EH (cell line): ENCODE measurements around the gene MYL5.
"Not testable (repeated sequence)": the region's sequence is repeated elsewhere in the genome, so short reads cannot be mapped to it uniquely, and the experiment has no call there.

Experiments
- DNase-seq: peaks from one replicate; pipeline ENCODE4 v3.0.0-alpha.2; 2015; ENCODE audit warnings: low read depth

Gene MYL5

GRCh38 chr4:636628-637159 lies 37.6 kb upstream of the MYL5 start:
- DNase-seq = no peak

DNA sequence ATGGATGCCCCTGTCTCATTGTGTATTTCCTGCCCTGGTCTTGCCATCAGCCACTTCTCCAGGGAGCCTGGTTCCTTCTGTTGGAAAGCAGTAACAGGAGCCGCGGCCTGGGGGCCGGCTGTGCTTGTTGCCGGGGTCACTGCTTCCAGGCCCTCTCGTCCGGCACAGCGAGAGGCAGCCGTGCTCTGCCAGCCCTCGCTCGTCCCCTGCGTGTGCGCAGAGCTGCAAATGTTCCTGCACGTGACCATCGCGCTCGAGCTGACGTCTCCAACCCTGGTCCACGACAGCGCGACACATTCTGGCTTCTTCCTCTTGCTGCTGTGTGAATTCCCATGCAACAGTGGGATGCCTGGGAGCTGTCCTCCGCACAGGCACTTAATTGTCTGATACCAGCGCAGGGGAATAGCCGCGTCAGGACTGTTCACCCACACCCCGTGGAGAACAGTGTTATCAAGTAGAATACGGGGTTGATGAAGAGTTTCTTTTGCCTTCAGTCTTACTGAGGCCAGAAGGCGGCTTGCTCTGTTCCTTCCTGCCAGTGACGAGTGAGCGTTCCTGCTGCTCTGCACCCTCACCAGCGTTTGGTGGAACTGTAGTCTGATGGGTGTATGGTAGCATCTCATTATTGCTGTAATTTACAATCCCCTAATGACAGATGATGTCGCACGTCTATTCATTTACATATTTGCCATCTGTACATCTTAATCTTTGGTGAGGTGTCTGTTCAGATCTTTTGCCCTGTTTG lies 36.6 kb upstream of the MYL5 start:
- DNase-seq = no peak

- not testable (repeated sequence) for DNase-seq
Measured at GRCh38 chr4:642366-642765, 32.0 kb upstream of the MYL5 start.

DNA sequence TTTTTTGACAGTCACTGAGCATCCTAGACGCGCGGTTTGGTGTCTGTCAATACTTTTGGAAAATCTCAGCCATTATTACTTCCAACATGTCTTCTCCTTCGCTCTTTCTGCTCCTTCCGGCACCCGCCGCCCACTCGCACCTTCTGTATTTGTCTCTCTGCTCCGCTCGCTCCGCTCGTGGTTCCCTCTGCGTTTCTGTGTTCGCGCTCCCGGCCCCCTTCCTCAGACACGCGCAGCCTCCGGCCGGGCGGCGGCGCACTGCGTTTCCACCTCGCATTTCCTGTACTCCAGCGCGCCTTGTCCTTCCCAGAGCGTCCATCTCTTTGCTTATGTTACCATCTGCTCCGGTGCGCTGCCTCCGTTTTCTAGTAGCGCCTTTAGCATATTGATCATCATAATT lies 27.9 kb upstream of the MYL5 start:
- DNase-seq = no peak

- no peak for DNase-seq
Measured at GRCh38 chr4:647481-647880, 26.9 kb upstream of the MYL5 start.

DNA sequence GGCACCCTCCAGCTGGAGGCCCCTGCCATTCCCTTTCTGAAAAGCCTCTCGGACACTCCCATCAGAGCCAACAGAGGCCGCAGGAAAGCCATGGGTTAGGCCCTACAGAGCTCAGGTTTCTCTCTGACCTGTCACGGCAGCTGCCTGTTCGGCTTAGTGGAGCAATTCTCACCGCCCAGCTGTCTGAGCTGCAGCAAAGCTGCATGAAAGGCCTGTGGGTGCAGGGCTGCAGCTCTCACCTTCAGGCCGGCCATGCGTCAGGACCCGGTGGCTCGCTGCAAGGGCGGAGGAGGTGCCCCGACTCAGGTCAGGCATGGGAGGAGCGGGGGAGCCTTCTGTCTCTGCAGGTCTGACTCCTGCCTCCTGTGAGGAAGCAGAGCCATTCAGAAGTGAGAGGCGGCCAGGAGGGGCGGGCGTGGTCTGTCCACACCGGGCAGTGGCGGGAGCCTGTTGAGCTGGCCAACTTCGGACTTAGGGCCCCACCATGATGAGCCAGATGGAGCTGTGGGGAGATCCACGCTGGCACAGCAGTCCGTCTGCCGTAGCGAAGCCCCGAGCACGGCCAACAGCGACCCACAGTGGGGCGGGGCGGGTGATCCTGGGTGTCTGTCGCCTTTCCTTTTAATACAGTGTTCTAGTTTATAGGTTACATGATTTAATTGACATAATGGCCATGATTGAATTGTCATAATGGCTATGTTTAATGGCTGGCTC lies 25.6 kb upstream of the MYL5 start:
- no peak for DNase-seq

DNA sequence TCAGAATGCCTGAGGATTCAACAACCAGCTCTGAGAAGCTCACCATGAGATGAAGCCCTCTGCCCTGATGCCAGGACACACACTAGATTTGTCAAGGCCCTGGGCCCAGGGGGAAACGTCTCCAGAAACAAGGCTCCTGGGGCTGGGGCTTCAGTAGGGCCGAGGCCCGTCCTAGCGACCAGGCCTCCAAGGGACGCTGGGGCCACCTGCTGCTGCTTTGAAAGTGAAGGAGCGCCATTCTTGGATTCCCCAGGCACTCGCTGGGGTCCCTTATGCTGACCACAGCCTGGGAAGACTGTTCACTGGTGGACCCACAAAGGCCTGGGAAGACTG lies 25.1 kb upstream of the MYL5 start:
- DNase-seq = no peak

GRCh38 chr4:649751-650310 lies 24.5 kb upstream of the MYL5 start:
- DNase-seq = no peak

GRCh38 chr4:650461-650860 lies 23.9 kb upstream of the MYL5 start:
- no peak for DNase-seq

- no peak for DNase-seq
Measured at GRCh38 chr4:650951-651883, 23.1 kb upstream of the MYL5 start.

DNA sequence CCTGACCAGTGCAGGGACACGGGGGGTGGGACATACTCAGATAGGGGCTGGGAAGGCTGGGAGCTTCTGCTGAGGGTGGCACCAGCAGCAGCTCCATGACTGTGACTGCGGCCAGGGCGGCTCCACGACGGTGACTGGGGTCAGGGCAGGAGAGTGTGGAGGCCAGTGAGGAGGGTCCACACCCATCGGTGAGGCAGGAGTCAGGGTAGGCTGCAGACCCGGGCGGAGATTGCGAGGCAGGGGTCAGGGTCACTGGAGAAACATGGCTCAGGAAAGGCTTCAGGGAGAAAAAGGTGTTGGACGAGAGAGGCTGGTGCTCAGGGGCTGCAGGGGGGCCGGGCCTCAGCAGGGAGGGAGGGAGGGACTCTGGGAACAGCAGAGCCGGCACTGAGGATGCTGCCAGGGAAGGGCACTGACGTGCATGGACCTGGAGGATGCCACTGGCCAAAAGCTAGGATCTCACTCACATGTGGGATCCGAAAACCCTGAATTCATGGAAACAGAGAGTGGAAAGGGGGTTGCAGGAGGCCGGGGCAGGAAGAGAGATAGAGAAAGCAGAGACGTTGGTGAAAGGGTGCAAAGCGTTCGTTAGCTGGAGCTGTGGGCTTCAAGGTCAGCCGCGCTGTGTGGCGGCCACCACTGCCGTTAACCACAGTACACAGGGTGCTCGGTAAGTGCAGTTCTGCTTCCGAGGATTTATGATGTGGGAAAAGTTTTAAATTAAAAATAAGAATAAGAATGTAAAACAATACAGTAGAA lies 22.3 kb upstream of the MYL5 start:
- no peak for DNase-seq

GRCh38 chr4:653080-653821 lies 21.1 kb upstream of the MYL5 start:
- no peak for DNase-seq

DNA sequence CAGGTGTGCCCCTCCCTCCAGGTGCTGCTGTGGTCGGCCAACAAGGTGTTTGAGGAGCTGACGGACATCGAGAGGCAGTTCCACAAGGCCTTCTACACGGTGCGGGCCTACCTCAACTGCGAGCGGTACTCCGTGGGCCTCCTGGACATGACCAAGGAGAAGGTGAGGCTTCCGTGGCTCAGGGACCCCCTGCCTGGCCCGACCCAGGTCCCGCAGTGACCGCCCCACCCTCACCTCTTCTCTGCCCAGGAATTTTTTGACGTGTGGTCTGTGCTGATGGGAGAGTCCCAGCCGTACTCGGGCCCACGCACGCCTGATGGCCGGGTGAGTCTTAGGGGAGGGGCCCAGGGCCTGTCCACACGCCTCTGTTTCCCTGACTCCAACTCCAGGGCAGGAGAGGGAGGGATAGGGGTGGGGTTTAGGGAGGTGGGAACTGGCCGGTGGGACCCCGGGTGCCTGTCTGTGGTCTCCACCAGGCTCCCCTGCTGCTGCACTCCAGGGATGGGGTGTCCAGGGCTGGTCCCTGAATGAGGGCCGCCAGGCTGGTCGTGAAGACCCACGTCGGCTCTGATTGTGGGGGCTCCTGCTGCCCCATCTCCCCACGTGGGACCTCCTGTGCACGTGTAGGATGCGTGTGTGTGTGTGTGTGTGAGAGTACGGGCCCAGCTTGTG lies 20.4 kb upstream of the MYL5 start:
- DNase-seq = no peak

- no peak for DNase-seq
Measured at GRCh38 chr4:654503-654845, 19.9 kb upstream of the MYL5 start.

DNA sequence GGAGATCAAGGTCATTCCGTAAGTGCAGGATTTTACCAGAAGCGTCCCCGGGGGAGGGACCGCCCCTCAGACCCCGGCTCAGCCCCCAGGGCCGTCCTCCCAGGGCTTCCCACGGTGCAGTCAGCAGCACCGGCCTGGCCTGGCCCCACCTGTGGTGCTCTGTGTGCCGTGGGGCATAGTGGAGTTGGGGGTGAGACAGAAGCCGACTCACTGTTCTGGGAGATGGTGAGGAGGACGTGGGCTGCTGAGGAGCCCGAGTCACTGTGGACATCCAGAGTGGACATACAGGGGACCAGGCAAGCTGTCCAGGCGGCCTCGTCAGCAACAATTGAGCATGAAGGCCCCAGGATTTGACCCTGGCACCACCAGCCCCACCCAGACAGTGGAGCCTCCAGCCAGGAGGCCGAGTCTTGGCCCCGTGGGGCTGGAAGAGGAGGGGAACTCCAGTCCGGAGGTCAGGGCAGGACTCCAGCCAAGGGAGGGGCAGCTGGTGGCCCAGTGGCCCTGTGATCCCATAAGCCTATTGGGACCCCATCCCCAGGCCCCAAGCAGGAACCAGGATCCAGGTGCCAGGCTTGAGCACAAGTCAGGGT lies 19.4 kb upstream of the MYL5 start:
- no peak for DNase-seq

DNA sequence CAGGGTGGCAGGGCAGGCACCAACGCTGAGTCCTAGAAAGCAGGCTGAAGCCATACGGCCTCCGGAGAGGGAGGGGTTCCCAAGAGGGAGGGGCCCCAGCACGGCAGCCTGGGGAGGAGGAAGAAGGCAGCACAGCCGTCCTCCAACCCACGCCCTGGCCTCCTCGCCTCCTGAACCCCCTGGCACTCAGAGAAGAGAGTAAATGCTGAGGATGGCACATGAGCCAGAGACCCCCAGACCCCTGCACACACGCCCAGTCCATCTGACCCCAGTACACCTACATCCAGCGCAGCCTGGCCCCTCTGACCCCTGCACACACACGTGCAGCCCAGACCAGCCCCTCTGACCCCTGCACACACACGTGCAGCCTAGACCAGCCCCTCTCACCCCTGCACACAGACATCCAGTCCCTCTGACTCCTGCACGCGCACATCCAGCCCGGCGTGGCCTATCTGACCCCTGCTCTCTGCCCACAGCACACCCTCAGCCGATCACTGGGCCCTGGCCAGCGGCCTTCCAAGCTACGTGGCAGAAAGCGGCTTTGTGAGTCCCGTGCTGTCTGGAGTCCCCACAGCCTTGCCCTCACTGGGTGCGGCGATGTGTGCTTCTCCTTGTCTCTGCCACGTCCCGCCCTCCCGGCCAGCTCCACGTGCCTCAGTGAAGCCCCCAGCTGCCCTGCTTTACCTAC lies 18.7 kb upstream of the MYL5 start:
- DNase-seq = no peak

DNA sequence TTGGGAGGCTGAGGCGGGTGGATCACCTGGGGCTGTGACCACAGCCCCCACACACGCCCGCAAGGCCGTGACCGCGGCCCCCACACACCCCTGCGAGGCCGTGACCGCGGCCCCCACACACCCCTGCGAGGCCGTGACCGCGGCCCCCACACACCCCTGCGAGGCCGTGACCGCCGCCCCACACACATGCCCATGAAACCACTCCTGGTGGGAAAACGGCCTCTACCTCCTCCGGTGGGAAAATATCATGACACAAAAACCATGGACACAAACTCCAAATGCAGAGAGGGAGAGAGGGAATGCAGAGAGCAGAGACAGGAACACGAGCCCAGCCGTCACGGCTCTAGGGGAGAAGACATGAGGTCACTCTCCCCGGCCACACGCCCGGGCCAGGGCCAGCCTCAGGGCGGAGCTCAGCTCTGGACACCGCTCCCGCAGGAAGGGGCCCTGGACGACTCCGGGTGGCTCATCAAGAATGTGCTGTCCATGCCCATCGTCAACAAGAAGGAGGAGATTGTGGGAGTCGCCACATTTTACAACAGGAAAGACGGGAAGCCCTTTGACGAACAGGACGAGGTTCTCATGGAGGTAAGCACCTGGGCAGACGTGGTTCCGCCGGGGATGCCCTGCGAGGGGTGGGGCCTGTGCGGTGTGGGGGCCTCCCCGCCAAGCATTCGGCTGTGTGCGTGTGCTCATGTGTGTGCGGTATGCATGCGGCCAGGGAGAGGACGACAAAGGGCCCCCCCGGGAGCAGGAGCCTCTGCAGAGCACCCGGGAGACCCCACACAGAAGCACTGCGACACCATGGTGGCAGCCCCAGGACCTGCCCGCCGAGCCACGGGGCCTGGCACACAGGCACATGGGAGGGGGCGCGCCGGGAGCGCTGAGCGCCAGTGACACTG lies 17.7 kb upstream of the MYL5 start:
- DNase-seq = no peak

GRCh38 chr4:657338-657833 lies 17.0 kb upstream of the MYL5 start:
- DNase-seq = no peak
